Sciatic nerve (tissue), 2 donors: ENCODE data around the gene CBFA2T2. TPM values are rescaled to one million over a fixed set of nuclear protein-coding genes. Genes with fewer than 3 reads are reported as not detected.
"Not testable (repeated sequence)": the region's sequence is repeated elsewhere in the genome, so short reads cannot be mapped to it uniquely, and the experiment has no call there.

Source experiments
- ATAC-seq: fragments of 200-7000 bp; cut with Tn5 transposase; one replicate; pipeline ENCODE4 v1.9.1; 2020; ENCODE audit warnings: mild to moderate bottlenecking, moderate library complexity
- DNase-seq: peaks from one replicate; pipeline ENCODE4 v3.0.0-alpha.2; 2020; ENCODE audit warnings: low spot score
- intact Hi-C: fragments of 100-400 bp; cut with DNase I; formaldehyde crosslinking; loops from one replicate; pipeline ENCODE4 v1.14.2; 2022
- total RNA-seq: library from RNA; stranded (reverse); fragmentation: NEBNext Ultra II Directional; extraction: Animal tissue kit (Norgen Biotek cat#: 25700); gene quantifications from one replicate; pipeline ENCODE4 v1.2.1, GENCODE V29; 2021
- donor health status: DM: no; HTN: no; CAD: no.
- donor health status: DM: no; HTN: no; CAD: no.

CBFA2T2 gene
- 26.0 TPM for total RNA-seq

DNA sequence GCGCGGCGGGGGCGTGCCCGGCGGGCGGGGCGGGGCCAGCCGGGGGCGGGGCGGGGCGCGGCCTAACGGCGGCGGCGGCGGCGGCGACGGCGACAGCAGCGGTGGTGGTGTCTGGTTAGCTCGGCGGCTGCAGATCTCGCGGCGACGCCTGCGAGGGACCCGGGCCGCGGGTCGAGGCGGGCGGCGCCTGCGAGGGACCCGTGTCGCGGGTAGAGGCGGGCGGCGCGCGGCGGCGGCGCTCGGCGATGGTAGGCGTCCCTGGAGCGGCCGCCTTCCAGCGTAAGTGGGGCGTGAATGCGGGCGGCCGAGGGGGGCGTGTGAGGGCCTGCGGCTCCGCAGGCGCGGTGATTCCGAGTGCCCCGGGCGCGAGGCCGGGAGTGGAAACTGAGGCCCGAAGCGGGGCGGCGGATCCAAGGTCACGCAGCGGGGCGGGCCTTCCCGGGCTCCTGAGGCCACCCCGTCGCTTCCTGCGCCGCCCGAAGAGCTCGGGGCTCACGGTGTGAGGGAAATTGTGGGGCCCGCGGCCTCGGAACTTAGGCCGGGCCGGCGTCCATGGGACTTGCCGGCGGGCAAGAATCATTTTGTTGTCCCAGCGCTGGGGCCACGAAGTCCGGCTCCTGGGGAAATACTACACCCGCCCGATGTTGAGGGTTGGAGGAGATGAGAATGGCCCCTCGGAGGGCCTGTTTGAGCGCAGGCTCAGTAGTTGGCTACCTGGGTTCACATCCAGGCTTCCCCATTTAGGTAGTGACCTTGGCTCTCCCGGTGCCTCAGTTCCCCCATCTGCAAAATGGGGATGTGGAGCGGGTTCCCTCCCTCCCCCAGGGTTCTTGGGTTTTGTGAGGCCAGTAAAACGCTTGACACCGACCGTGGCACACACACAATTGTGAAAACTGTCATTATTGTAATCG is at the start of gene CBFA2T2:
Gene CBFA2T2, plus strand, starts transcription at position 74 of the 911 bp plus-strand sequence. Its CDS starts 172 bp downstream, at position 246.
- peak; percentile 84 for DNase-seq
- peak; percentile 38 for ATAC-seq
- intact Hi-C loops, result no loop called here

DNA sequence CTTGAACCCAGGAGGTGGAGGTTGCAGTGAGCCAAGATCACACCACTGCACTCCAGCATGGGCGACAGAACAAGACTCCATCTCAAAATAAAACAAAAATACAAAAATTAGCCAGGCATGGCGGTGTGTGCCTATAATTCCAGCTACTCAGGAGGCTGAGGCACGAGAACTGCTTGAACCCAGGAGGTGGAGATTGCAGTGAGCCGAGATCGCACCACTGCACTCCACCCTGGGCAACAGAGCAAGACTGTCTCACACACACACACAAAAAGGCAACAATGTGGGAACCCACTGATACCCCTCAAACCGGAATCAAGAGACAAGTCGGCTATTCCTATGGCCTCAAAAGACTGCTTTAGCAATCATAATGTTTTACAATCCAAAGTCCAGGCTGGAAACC is 49.3 kb upstream of the CBFA2T2 start:
- intact Hi-C loops, ATAC-seq, DNase-seq: not testable (repeated sequence)

DNA sequence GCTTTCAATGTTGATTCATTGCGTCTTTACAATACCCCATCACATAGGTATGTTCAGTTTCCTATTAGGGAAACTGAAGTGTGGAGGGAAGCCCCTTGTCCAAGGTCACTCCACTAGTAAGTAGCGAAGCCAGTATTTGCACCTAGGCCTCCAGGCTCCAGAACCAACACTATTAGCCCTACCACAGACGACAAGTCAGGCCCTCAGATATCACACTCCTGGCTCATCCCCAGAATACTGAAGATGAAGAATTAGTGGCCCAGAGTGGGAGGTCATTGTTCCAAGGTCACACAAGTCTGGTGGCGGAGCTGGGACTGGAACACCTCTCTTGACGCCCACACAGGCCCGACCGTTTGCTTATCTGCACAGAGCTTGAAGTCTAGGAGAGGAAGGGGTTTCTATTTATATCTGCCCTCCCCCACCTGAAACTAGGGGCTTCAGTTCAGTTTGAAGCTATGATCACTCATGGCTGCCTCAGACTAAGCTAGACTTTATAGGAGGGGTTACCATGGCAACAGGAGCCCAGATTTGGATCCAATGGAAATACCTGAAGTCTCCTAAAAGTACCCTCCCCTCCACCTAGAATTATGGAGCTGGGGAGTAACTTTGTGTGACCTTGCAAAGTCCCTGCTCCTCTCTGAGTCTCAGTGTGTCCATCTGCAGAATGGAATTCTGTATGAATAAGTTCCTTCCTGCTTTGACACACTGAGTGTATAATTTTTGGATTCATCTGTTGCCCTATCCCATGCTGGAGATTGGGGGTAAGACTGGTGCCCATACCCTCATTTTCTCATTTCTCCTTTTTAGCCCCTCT is 48.5 kb upstream of the CBFA2T2 start:
- DNase-seq (no peak), ATAC-seq (no peak)
- intact Hi-C loops, result no loop called here

DNA sequence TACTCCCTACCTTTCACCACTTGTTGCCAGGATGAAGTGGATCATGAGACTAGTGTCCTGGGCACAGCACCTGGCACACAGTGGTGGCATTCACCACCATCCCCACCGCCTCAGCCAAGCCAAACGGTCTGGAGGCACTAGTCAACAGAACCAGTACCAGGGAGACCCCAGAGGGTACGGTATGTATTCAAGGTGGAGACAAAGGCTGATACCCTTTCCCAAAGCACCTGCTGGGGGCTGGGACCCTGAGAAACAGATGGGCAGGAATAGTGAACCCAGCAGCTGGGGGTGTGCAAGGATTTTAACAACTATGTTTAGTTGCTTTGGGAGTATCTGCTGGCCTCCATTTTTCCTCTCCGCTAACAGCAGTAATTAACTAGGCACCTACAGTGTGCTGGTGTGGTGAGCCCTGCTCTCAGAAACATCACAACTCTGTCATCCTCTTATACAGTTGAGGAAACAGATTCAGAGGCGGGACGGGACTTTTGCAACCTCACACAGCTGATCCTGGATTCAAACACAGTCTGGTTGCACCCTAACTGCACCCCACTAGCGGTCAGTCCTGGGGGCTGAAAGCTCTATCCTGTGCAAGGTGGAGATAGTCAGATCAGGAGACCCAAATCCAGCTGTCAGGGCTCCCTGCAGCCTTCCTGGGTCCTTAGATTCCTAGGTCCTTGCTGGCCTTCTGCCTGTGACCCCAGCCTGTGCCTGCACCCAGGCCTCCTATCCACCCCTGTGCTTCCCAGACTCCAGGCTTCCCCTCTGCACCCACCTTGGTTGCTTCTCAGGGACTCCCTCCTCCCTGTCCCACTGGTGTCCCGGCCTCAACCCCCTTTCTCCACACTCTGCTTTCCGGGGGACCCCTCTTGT is 47.5 kb upstream of the CBFA2T2 start:
- no peak for DNase-seq
- intact Hi-C loops, result no loop called here

DNA sequence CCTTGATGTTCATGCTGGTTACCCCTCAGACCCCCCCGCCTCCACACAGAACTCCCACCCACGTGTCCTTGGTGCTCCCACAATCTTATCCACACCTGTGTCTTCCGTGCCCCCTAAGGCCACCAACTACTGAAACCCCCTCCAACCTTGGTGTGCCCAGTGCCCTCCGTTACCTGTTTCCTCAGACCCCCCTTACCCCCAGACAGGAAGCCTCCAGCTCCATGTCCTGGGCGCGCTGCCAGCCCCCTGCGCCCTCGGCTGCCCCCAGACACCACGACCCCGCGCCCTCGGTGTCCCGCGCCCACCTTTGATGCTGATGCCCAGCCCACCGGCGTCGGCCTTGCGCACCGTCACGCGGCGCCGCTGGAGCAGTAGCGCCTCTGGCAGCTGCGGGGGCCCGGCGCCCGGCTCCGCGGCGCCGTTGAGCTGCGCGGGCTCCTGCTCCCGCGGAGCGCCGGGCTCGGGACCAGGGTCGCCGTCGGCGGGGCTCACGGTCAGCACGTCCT is 46.8 kb upstream of the CBFA2T2 start:
- intact Hi-C loops, result no loop called here
- ATAC-seq (peak; percentile 5), DNase-seq (peak; percentile 73)

More for the DNA sequence above, 47.5 kb upstream of the CBFA2T2 start:
- ATAC-seq, result peak; percentile 2

DNA sequence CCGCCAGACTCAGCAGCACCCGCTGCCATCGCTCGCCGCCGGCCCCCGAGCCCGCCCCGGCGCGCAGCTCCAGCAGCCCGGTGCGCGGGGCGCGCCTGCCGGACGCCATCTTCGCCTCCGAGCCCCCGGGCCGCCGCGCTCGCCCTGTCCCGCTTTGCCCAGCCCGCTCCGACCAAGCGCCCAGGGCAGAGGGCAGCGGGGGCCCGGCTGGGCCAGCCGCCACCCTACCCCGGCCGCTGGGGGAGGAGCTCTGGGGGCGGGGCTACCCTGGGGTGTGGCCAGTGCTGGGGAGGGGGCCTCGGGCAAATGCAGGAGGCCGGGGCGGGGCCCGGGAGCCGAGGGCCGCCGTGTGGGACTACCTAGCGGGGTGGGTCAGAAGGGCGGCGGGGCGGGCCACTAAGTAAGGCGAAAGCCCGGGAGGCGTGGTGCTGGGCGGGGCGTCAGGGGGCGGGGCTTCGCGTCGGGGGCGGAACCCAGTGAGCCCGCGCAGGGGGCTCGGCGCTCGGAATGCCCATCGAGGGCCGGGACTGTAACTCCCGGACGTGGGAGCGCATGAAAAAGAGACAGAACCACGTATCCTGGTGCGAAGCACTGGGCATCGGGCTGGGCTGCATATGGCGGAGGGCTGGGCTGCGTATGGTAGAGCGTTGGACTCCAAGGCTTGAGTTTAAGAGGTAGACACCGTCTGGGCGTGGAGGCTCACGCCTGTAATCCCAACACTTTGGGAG is 46.2 kb upstream of the CBFA2T2 start, which contains the start of gene SNTA1:
Gene SNTA1, minus strand, starts transcription at position 252 of the 728 bp plus-strand sequence. Its CDS starts 143 bp downstream, at position 109.
- DNase-seq, result peak; percentile 94
- ATAC-seq, result peak; percentile 93
- intact Hi-C loops, result no loop called here

DNA sequence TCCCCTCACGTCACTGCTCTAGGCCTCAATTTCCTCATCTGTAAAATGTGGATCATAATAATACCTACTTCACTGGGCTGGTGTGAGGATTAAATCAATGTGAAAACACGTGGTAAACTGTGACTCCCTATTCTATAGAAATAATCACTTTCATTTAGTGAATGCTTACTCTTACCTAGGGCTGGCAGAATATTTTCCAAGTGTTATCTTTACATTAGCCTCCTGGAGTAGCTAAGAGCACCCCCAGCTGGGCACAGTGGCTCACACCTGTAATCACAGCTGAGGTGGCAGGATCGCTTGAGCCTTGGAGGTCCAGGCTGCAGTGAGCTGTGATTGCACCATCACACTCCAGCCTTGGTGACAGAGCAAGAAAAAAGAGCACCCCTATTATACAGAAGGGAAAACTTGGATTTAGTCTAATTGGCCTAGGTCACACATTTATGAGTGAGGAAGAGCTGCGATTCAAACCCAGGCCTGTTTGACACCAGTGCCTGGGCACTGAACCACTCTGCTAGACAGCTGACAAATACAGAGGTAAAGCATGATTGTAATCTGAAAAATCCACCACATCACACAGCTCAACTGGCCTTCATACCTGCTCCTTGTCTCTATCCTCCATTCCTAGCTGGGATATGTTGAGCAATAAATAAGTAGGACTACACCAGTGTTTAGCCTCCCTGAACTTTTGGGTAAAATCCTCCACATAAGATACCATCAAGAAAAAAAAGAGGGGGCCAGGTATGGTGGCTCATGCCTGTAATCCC is 44.9 kb upstream of the CBFA2T2 start:
- ATAC-seq, result no peak
- intact Hi-C loops, result no loop called here
- DNase-seq, result no peak

DNA sequence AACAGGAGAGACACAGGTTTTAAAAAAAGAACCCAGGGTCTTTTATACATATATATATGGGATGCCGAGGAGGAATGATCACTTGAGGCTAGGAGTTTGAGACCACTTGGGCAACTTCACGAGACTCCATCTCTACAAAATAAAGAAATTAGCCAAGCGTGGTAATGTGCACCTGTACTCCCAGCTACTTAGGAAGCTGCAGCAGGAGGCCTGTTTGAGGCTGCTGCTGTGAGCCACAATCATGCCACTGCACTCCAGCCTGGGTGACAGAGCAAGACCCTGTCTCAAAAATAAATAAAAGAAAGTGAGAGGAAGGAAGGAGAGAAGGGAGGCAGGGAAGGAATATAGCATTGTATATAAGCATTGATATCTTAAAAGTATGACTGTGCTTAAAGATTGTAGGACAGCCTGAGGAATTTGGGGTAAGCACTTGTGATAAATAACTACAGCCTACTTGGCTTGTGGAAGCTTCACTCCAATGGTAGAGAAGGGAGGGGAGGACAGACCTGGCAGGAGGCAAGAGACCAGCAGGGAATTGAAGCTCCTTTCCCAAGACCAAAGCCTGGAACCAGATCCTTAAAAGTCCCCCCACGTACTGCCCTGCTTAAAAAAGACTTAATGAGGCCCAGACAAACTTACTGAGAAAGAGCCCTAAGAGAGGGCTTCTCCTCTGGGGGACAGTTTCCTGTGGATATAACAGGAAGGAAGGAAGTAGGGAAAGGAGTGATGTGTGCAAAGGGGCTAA is 43.8 kb upstream of the CBFA2T2 start:
- ATAC-seq (no peak), DNase-seq (no peak)
- intact Hi-C loops, result no loop called here

DNA sequence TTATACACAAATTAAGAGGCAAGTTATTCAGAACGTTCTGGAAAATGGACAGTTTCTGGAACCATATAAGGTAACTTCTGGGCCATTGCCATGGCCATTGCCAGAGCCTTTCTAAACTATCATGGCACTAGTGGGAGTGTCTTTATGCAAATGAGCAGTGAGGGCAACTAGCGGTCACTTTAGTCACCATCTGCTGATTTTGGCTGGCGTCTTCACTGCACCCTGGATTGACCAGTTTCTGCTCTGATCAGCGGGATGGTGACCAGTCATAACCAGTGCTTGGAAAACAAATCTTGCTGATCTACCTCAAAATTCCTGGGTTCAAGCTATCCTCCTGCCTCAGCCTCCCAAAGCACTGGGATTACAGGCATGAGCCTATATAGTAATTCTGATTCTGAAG is 39.0 kb upstream of the CBFA2T2 start:
- ATAC-seq, result no peak
- no peak for DNase-seq
- intact Hi-C loops, result loop anchor here (10.0 kb wide), 1 partner anchor 214 kb away; the partner anchor contains the start of genes ACTL10 and C20orf144

DNA sequence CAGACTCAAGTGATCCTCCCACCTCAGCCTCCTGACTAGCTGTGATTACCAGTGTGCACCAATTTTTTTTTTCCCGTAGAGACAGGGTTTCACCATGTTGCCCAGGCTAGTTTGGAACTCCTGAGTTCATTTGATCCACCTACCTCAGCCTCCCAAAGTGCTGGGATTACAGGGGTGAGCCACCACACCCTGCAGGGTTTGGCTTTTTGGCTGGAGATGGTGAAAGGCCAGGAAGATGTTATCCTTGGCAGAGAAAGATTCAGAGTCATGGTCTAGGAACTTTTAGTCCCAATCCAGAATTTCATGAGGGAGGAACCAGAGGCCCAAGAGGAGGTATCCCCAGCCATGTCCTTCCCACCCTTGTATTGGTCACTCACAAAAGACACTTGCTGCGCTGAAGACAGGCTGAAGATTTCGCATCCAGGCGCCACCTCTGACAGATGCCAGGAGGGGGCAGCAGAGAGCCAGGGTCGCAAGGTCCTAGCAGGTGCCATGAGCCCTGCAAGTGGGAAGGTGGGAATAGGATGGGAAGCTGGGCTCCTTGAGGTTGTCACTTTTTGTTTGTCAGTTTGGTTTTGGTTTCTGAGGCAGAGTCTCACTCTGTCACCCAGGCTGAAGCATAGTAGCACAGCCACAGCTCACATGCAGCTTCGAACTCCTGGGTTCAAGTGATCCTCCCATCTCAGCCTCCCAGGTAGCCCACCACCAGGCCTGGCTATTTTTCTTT is 32.8 kb upstream of the CBFA2T2 start:
- ATAC-seq (peak; percentile 94), DNase-seq (peak; percentile 91)
- intact Hi-C loops, result loop anchor here (10.0 kb wide), 1 partner anchor 208 kb away; the partner anchor contains the start of genes ACTL10 and C20orf144

DNA sequence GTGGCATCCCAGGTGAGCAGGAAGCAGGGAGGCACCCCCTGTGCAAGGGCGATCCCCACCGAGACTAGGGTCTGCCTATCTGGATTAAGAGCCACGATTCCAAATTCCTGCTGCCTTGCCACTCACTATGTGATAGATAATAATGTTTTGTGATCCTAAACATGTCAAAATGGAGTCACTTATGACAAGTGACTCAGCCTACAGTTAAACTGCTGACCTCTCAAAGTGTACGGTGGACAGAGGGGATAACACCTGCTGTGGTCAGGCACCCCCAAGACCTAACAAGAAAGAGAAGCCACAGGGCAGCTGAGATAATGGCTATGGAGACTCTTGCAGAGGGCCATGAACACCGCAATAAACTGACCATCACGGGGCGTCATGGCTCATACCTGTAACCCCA is 30.3 kb upstream of the CBFA2T2 start:
- DNase-seq (no peak), ATAC-seq (no peak)
- intact Hi-C loops, result loop anchor here (10.0 kb wide), 1 partner anchor 205 kb away; the partner anchor contains the start of genes ACTL10 and C20orf144

DNA sequence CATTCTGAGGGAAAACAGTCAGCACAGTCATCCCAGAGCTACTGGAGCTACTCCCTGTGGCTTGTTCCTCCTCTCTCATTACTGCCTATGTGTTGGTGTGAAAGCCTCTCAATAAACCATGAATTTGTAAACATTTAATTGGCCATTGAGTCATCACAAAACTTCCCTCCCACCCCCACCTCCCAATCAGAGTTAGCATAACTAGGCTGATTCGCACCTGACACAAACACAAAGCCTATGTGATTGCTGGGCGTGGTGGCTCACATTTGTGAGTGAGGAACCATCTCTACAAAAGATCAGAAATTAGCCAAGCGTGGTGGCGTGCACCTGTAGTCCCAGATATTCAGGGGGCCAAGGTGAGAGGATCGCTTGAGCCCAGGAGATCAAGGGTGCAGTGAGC is 29.2 kb upstream of the CBFA2T2 start:
- no peak for DNase-seq
- ATAC-seq, result no peak
- intact Hi-C loops, result no loop called here

DNA sequence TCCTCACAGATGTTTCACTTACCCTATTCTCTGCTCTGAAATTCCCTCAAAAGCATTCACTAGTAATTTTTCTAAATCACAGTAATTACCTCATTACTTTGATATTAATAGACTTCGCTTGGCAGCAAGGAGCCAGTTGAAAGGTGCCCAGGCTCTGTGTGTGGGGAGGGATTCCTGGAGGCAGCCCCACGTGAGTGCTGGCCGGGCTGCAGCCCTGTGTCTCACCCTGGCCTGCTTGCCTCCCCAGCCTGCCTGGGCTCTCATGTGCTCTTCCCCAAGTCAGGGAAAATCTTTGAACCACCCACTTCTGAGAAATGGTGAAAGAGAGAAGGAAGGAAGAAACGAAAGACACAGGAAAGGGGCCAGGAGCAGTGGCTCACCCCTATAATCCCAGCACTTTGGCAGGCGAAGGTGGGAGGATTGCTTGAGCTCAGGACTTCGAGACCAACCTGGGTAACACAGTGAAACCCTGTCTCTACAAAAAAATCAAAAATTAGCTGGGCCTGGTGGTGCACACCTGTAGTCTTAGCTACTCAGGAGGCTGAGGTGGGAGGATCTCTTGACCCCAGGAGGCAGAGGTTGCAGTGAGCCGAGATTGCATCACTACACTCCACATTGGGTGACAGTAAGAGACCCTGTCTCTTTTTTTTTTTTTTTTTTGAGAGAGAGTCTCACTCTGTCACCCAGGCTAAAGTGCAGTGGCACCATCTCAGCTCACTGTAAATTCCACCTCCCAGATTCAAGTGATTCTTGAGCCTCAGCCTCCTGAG is 26.4 kb upstream of the CBFA2T2 start:
- DNase-seq (no peak), ATAC-seq (no peak)
- intact Hi-C loops, result no loop called here

DNA sequence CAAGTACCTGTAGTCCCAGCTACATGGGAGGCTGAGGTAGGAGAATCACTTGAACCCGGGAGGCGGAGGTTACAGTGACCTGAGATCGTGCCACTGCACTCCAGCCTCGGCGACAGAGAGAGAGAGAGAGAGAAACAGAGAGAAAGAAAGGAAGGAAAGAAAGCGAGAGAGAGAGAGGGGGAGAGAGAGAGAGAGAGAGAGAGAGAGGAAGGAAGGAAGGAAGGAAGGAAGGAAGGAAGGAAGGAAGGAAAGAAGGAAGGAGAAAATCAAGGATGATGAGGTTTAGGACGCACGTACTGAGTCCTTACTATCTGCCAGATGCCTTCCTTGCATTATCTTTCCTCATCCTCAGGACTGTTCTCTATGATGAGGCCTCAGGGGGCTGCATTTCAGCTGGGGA is 25.1 kb upstream of the CBFA2T2 start:
- intact Hi-C loops, ATAC-seq, DNase-seq: not testable (repeated sequence)
